NB4 (cell line): Measurements from ENCODE around the gene CST9.

ENCODE experiments used
- CTCF ChIP-seq: IDR thresholded peaks from one replicate; pipeline ENCODE4 v1.5.1; 2012; ENCODE audit warnings: low read depth, low read length
- POLR2A ChIP-seq: IDR thresholded peaks from 2 replicates; pipeline ENCODE4 v1.6.1; 2011; ENCODE audit warnings: mild to moderate bottlenecking; ENCODE audit not compliant: insufficient read length; ENCODE audit errors: extremely low read depth

- no peak for TF ChIP-seq POLR2A
- no peak for TF ChIP-seq CTCF
These were observed 21.8 kb upstream of the CST9 start for GRCh38 chr20:23627501-23627900.
